Dorsolateral prefrontal cortex (tissue), 118 donors: Measurements from ENCODE around the gene MELK. TPM values are rescaled to one million over a fixed set of nuclear protein-coding genes. Genes with fewer than 3 reads are reported as not detected.

Experiments
- total RNA-seq, 120 experiments: library from RNA; stranded (reverse); gene quantifications; one replicate each; pipeline versions ENCODE4 v1.2.3 to v1.2.4, GENCODE V29; 2022

MELK gene
- total RNA-seq, 120 experiments from 2014 or later = 0.22 to 1.8 (median 0.47) TPM; not detected in 89

Other genes with a start within 250 kb of the MELK start
- gene RNF38, start 172.6 kb upstream of the MELK start, total RNA-seq = 10 to 100 TPM; 44.6 to 80.6 (median 63.3) TPM